PFSK-1 (cell line): ENCODE data around the gene CCL18.

Experiments used
- FOXP2 ChIP-seq: optimal IDR thresholded peaks from 2 replicates; pipeline ENCODE3; 2011; ENCODE audit warnings: borderline replicate concordance, control low read depth, inconsistent platforms; ENCODE audit not compliant: insufficient read depth; ENCODE audit errors: extremely low read length, extremely low read depth
- POLR2AphosphoS5 ChIP-seq: IDR thresholded peaks from 2 replicates; pipeline ENCODE4 v1.6.1; 2012; ENCODE audit warnings: low read depth, mild to moderate bottlenecking, control low read depth, low read length, moderate library complexity
- SIN3A ChIP-seq: IDR thresholded peaks from 2 replicates; pipeline ENCODE4 v1.6.1; 2012; ENCODE audit warnings: mild to moderate bottlenecking, low read length, moderate library complexity, borderline replicate concordance; ENCODE audit not compliant: insufficient read depth
- TAF1 ChIP-seq: IDR thresholded peaks from 2 replicates; pipeline ENCODE4 v1.6.1; 2012; ENCODE audit warnings: low read length, control low read depth, borderline replicate concordance; ENCODE audit not compliant: insufficient read depth
- TF ChIP-seq, protein P1 (sequence below), 2 experiments: IDR thresholded peaks; 2 replicates each; pipeline versions ENCODE4 v1.6.1 to v1.8.0; 2011 to 2012; ENCODE audit warnings: low read depth in 2 of 2, low read length in 2 of 2, control low read depth in 1 of 2, inconsistent platforms in 1 of 2, mild to moderate bottlenecking in 1 of 2, moderate library complexity in 1 of 2; ENCODE audit not compliant: insufficient read depth in 1 of 2

CCL18 gene

DNA sequence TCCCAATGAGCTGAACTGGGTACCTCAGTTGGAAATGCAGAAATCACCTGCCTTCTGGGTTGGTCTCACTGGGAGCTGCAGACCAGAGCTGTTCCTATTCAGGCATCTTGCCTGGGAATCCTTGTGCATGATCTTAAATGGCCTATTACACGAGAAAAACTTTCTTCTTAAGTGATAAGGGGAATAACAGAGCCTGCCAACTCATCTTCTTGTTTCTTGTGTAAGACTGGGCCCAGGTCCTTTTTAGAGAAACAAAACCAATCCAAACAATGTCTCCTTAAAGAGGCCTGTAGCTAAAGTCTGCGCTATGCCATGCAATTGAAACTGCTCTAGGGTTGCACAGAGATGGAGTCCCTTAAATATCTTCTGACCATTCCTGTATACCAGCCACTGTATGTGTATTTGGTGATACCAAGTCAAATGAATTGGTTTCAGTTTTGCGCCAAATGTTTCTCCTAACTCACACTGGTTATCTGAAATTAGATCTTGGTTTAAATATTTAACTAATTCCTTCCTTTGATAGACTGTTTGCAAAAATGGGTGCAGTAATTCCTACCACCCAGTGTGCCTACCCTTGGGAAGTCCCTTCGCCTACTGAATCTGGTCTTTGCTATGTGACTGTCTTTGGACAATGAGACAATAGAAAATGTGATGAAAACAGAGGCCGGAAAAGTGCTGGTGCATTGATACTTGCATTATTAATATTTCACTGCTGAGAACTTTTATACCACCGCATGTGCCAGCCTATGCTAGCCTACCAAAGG, 39.8 kb upstream of the CCL18 start:
- TF ChIP-seq, protein P1, sequence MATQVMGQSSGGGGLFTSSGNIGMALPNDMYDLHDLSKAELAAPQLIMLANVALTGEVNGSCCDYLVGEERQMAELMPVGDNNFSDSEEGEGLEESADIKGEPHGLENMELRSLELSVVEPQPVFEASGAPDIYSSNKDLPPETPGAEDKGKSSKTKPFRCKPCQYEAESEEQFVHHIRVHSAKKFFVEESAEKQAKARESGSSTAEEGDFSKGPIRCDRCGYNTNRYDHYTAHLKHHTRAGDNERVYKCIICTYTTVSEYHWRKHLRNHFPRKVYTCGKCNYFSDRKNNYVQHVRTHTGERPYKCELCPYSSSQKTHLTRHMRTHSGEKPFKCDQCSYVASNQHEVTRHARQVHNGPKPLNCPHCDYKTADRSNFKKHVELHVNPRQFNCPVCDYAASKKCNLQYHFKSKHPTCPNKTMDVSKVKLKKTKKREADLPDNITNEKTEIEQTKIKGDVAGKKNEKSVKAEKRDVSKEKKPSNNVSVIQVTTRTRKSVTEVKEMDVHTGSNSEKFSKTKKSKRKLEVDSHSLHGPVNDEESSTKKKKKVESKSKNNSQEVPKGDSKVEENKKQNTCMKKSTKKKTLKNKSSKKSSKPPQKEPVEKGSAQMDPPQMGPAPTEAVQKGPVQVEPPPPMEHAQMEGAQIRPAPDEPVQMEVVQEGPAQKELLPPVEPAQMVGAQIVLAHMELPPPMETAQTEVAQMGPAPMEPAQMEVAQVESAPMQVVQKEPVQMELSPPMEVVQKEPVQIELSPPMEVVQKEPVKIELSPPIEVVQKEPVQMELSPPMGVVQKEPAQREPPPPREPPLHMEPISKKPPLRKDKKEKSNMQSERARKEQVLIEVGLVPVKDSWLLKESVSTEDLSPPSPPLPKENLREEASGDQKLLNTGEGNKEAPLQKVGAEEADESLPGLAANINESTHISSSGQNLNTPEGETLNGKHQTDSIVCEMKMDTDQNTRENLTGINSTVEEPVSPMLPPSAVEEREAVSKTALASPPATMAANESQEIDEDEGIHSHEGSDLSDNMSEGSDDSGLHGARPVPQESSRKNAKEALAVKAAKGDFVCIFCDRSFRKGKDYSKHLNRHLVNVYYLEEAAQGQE (IDR thresholded peaks at IDR 0.05; ENCODE audit: insufficient read depth in 1 of 2, low read depth in 2 of 2, low read length in 2 of 2): no peak
- TF ChIP-seq POLR2AphosphoS5 (no peak), FOXP2 (no peak)

DNA sequence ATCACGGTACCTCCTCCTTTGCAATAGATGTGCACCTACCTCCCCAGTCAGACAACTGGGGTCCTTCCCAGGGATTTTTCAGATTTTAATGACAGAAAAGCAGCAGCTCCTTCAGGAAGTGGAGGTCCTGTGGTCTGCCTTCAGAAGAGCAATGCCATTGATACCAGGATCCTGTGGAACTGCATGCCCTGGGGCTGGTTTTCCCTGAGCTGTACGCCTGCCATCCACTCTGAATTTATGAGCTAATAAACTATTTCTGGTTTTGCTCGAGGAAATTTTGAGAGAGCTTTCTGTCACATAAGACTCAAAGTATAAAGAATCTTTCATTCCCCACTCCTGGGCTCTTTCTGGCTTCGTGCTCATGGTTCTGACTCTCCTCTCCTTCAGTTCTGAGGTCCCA, 36.3 kb upstream of the CCL18 start:
- TF ChIP-seq, protein P1 (IDR thresholded peaks at IDR 0.05; ENCODE audit: insufficient read depth in 1 of 2, low read depth in 2 of 2, low read length in 2 of 2): no peak
- TF ChIP-seq SIN3A: no peak
- TF ChIP-seq POLR2AphosphoS5: no peak
- TF ChIP-seq TAF1: no peak
- TF ChIP-seq FOXP2: no peak

DNA sequence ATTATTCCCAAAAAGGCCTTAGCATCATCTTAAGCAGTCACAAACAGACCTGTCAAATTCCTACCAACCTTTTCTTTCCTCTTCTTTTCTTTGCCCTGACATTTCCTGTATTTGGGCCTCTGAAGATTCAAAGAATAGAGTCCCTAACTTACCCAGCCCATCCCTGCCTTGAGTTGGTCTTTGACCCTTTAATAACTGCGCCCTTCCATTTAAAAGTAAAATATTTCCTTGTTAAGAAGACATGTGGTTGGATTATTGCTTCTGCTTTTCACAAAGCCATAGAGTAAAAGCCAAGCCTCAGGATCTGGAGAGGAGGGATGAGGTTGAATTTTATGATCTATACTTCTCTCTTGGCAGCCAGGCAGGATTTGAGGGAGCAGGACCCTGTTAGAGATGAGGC, 33.1 kb upstream of the CCL18 start:
- TF ChIP-seq TAF1 (no peak), SIN3A (no peak), POLR2AphosphoS5 (no peak), FOXP2 (no peak)
- TF ChIP-seq, protein P1 (IDR thresholded peaks at IDR 0.05; ENCODE audit: insufficient read depth in 1 of 2, low read depth in 2 of 2, low read length in 2 of 2): no peak

DNA sequence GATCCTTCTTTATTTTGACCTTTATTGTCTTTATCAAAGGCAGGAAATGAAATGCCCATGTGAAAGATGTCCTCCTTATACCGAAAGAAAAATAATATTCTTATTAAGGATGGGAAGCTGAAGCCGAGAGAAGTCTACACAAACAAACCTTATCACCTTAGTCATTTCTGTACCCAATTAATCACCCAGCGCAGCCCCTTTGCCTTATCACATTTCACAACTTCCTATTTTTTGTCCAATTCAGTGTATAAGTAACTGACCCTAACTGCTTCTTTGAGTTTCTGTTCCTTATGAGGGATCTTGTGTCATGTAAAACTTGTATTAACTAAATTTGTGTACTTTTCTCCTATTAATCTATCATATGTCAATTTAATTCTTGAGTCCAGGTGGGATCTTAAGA, 29.9 kb upstream of the CCL18 start:
- no peak for TF ChIP-seq TAF1
- TF ChIP-seq, protein P1 (IDR thresholded peaks at IDR 0.05; ENCODE audit: insufficient read depth in 1 of 2, low read depth in 2 of 2, low read length in 2 of 2): no peak

DNA sequence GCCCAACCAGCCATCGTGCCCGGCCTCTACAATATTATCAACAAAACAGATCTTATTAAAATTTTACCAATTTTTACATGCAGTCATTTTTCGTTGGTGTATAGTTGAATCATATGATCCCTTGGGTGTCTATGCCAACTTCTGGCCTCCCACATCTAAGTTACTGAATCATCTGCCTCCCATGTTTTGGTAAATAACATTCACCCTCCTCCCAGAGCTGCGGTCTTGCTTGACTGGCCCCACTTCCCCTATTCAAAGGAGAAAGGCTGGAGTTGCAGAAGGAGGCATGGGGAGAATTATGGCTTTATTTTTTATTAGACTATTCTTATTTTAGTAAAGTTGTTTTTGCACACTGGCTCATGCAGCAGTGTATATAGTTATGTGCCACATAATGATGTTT, 27.8 kb upstream of the CCL18 start:
- TF ChIP-seq SIN3A (no peak), POLR2AphosphoS5 (no peak), FOXP2 (no peak), TAF1 (no peak)
- TF ChIP-seq, protein P1 (IDR thresholded peaks at IDR 0.05; ENCODE audit: insufficient read depth in 1 of 2, low read depth in 2 of 2, low read length in 2 of 2): no peak
